Stimulated activated CD8-positive, alpha-beta memory T cell treated with anti-CD3 and anti-CD28 coated beads, Interleukin-4, amount 100 ng/mL, for 24 hours (primary cell): ENCODE measurements around the gene RAP1GAP.

Source experiments
- DNase-seq: peaks from one replicate; pipeline ENCODE4 v3.0.0-alpha.2; 2020; ENCODE audit warnings: low read depth

RAP1GAP gene

GRCh38 chr1:21669258-21670058, at the start of gene RAP1GAP:
TSS of gene RAP1GAP (minus strand) at chr1:21669357. CDS start at chr1:21620032, 49,325 bp downstream.
- DNase-seq, result no peak

DNA sequence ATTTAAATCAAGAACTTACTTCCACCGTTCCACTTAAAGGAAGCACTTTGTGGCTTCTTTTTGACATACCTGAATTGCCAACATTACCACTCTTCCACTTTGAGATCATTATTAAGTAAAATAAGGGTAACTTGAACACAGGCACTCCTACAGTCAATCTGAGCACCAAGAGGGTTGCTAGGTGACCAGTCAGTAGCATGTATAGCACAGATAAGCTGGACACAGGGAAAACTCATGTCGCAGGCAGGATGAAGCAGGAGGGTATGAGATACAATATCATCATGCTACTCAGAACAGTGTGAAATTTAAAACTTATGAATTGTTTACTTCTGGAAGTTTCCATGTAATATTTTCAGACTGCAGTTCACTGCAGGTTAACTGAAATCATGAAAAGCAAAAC, 47.0 kb upstream of the RAP1GAP start:
- no peak for DNase-seq

- no peak for DNase-seq
Measured at GRCh38 chr1:21707891-21708290, 38.7 kb upstream of the RAP1GAP start.

DNA sequence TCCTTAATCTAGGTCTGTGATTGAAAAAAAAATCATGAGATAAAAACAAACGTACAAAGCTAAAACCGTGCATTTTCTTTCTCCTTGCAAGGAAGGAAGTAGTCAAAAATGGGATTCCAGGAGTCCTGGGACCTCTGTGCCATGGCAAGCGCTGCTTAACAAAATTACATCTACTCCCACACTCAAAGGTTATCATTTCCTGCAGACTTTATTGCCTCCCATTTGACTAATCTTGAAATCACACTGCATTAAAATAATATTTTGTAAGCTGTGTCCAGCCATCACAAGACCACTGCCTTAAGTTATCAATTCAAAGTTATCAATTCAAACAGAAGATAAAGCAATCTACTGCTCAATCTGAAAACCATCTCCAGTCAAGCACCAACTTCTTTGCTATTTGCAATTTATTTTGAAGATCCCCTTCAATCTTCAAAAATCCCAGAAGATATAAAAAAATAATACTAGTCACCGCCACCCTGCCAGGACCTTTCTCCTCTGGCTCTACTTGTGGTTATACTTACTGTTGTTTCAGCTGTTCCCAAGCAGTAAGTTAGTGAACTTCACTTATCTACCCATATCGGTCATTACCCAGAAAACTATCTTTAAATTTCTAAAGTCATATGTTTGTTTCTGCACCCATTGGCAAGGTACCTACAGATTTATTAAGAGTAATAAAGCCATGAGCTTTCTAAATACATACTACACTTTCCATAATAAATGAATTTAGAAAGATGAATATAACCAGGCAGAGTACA, 38.1 kb upstream of the RAP1GAP start:
- DNase-seq, result no peak

GRCh38 chr1:21706151-21706835, 37.1 kb upstream of the RAP1GAP start:
- DNase-seq, result no peak

- no peak for DNase-seq
Measured at GRCh38 chr1:21705303-21705980, 36.3 kb upstream of the RAP1GAP start.

DNA sequence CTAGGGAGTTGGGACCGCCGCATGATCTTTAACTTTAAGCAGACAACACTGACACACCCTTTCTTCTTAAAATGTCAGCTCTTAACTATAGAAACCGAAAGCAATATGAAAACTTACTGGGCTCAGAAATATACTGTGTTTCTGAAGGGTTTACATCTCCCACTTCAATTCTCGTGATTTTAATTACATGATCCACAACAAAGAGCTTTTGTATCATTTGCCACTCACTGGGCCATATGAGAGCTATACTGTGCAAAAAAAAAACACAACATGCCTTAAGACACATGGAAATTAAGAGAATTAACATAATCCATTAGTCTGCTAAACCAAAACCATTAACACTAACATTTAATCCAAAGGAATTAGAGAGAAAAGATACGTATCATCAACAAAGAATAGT, 35.0 kb upstream of the RAP1GAP start:
- no peak for DNase-seq

DNA sequence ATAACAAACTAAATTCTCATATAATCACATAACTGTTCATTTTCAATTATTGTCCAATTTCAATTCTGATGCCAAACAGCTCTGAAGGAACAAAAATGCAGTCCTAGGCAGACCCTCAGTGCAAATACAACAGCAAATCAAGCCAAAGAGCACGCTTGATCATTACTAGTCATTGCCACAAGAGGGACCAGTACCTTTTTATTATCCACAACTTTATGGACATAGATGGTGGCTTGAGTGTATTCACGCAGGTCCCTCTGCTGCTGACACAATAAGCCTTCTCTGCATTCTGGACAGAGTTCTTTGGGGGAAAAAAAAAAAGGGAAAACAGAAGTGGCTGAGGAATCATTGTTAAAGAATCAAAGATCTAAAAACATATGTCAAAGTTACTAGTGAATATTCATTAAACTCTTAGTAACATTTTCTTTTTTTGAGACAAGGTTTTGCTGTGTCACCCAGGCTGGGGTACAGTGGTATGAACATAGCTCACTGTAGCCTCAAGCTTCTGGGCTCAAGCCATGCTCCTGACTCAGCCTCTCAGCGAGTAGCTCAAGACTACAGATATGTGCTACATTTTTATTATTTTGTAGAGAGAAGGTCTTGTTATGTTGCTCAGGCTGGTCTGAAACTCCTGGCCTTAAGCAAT, 34.3 kb upstream of the RAP1GAP start:
- DNase-seq, result no peak

DNA sequence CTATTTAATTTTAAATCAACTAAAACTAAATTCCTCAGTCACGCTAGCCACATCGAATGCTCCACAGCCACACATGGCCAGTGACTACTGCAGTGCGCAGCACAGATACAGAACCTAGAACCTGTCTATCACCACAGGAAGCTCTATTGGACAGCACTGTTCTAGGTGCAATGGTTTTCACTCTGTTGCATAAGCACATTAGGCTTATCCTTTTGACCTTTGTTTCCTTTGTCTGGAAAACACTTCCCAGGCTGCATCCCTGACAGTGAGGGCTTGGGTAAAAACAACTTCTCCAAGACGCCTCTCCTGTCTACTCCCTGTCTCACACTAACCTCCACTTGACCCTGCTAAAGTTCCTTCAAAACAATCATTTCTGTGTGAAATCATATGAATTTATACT, 33.6 kb upstream of the RAP1GAP start:
- DNase-seq, result no peak

DNA sequence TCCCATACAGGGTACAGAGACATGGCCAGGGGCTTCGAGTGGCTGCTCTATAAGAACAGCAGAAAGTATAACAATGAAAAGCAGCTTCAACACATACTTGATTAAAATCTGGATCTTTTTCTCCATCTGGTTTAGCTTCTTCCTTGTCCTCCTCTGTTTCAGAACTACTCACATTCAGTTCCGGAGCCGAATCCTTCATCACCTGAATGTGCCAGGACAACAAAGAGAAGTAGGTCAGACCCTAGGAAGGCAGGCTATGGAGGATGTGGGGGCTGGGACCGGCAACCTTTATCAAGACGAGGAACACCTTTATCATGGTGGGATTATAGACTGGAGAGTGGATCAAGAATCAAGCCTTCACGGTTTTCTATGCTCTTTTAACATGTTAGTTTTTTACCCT, 32.2 kb upstream of the RAP1GAP start:
- DNase-seq, result no peak

GRCh38 chr1:21700094-21700493, 30.9 kb upstream of the RAP1GAP start:
- DNase-seq, result no peak

DNA sequence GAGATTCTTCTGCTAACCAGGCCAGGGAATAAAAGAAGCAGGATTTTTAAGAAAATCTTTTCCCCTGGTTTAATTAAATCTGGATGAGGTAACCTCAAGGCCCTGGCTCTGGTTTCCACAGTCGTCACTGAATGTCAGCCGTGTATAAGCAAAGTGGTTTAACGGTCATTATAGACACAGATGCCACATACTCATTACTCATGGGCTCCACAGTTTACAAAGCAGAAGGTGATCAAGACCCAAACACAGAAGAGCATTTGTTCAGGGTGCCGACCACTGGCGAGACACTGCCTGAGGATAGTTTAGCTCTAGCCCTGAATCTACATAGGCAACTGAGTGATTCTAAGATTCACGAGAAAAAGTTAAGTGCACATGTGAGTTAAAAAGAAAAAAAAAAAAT, 27.8 kb upstream of the RAP1GAP start:
- DNase-seq, result no peak

- no peak for DNase-seq
Measured at GRCh38 chr1:21693732-21694131, 24.6 kb upstream of the RAP1GAP start.

DNA sequence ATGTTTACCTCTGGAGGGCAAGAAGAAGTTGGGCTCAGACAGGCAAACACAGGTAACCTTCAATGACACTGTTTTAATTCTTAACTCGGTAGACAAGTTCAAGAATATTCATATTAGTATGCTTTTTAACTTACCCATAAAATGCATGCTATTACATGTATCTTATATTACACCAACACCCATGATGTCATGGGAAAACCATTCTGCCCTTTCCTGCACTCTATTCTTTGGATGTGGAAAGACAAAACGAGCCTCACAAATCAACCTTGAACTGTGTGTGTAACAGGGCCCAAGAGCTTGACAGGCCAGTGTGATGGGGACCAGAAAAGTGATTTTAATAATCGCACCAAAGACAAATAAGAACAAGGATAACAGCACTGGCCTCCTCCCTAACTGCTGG, 22.6 kb upstream of the RAP1GAP start:
- no peak for DNase-seq

DNA sequence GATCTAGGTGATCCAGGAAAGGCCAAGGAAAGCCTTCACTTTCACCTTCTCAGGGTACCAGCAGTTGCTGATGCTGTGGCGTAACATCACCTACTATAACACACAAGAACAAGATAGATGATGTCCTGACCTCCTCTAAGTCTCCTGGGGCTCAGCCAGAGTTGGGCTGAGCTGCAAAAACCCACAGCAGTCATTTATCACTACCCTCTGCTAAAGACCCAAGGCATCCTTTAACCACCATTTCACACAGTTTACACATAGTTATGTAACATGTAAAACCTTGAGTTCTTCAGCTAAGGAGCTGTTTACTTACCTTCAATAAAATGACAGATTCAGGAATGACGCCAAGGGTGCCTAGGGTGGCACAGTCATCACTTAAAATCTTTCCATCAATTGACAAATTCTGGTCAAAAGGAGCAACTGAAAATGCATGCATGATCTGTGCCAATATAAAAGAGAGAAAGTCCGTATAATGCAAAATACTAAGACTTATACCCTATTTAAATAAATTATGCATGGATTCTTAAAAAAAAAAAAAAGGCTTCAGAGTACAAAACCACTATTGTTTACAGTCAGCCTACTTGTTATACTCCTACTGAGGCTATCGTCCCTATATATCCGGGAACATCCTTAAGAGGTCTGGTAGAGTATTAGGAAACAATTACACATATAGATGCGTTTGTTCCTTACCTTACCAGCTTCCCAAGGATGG, 20.7 kb upstream of the RAP1GAP start:
- no peak for DNase-seq

- DNase-seq, result no peak
Measured at GRCh38 chr1:21687081-21687529, 17.9 kb upstream of the RAP1GAP start.

DNA sequence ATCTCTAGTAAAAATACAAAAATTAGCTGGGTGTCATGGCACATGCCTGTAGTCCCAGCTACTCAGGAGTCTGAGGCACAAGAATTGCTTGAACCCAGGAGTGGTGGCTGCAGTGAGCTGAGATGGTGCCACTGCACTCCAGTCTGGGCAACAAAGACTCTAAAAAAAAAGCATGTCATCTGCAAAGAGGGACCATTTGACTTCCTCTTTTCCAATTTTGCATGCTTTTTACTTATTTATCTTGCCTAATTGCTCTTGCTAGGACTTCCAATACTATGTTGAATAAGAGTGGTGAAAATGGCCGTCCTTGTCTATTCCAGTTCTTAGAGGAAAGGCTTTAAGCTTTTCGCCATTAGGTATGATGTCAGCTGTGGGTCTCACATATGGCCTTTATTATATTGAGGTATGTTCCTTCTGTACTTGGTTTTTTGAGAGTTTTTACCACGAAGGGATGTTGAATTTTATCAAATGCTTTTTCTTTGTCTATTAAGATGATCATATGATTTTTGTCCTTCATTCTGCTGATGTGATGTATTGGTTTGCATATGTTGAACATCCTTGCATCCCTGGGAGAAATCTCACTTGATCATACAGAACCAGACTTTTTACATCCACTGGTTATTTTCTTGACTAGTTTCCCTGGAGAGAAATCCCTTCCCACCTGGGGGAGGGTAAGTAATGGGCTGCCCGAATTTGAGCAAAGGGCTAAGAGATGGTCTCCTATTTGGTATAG, 17.0 kb upstream of the RAP1GAP start:
- no peak for DNase-seq

GRCh38 chr1:21681426-21681825, 12.3 kb upstream of the RAP1GAP start:
- DNase-seq, result no peak

GRCh38 chr1:21680918-21681317, 11.8 kb upstream of the RAP1GAP start:
- no peak for DNase-seq

DNA sequence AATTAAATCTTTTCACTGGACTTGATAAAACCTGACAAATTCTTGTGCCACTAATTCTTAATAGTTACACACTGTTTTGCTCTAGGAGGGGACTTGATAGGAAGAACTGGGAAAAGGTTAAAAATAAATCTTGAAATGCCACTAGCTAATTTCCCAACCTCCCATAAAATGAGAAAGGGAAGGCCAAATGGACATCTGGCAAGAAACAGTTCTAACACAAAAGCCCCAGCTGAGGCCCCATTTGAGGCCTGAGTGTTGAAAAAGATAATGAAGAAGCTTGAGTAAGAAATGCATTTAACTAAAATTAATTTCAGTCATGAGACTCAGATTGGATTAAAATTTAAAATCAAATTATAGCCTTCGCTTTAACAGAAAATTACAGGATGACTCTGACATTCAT, 11.2 kb upstream of the RAP1GAP start:
- DNase-seq, result no peak
